B cell (primary cell): ENCODE results near the gene YEATS2.

Source experiments
- EZH2 ChIP-seq: IDR thresholded peaks from 2 replicates; pipeline ENCODE4 v1.6.1; 2012; ENCODE audit warnings: borderline replicate concordance, low read depth, mild to moderate bottlenecking, moderate library complexity, low read length; ENCODE audit not compliant: insufficient read depth, poor library complexity, severe bottlenecking
- TF ChIP-seq, protein P1 (sequence below): fragments of 200-600 bp; IDR thresholded peaks from one replicate; pipeline ENCODE4 v1.8.0; 2022; ENCODE audit warnings: antibody characterized with exemption, mild to moderate bottlenecking

DNA sequence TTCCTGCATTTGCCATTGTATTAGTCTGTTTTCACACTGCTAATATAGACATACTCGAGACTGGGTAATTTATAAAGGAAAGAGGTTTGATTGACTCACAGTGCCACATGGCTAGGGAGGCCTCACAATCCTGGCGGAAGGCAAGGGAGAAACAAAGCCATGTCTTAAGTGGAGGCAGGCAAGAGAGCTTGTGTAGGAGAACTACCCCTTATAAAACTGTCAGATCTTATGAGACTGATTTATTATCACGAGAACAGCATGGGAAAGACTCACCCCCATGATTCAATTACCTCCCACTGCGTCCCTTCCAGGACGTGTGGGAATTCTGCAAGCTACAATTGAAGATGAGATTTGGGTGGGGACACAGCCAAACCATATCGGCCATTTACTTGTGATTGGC is 27.8 kb downstream of the YEATS2 start:
- TF ChIP-seq, protein P1, sequence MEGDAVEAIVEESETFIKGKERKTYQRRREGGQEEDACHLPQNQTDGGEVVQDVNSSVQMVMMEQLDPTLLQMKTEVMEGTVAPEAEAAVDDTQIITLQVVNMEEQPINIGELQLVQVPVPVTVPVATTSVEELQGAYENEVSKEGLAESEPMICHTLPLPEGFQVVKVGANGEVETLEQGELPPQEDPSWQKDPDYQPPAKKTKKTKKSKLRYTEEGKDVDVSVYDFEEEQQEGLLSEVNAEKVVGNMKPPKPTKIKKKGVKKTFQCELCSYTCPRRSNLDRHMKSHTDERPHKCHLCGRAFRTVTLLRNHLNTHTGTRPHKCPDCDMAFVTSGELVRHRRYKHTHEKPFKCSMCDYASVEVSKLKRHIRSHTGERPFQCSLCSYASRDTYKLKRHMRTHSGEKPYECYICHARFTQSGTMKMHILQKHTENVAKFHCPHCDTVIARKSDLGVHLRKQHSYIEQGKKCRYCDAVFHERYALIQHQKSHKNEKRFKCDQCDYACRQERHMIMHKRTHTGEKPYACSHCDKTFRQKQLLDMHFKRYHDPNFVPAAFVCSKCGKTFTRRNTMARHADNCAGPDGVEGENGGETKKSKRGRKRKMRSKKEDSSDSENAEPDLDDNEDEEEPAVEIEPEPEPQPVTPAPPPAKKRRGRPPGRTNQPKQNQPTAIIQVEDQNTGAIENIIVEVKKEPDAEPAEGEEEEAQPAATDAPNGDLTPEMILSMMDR, result no peak
- TF ChIP-seq EZH2, result no peak
